Endothelial cell of umbilical vein (primary cell): ENCODE data around the gene TNRC6C. TPM values are rescaled to one million over a fixed set of nuclear protein-coding genes. Genes with fewer than 3 reads are reported as not detected.

Experiments used
- BruUV-seq: library from RNA; stranded (reverse); fragments of 400-500 nt; replicated peaks from 2 replicates; lab custom pipeline; 2021; lab: Mats Ljungman, UMichigan
- CTCF ChIA-PET: fragments of 300-600, 350-600 bp; sonication (Branson Sonifier 250); formaldehyde crosslinking; loops from one replicate; lab custom pipeline; 2021; ENCODE audit warnings: antibody characterized with exemption, inconsistent platforms; lab: Charles Lee
- POLR2A ChIA-PET: fragments of 300-600, 350-600 bp; sonication (Branson Sonifier 250); formaldehyde crosslinking; loops from one replicate; lab custom pipeline; 2021; ENCODE audit warnings: antibody characterized with exemption, inconsistent platforms; lab: Charles Lee
- DNase-seq: peaks from one replicate; pipeline ENCODE4 v3.0.0-alpha.2; 2011; ENCODE audit warnings: low read depth, low spot score
- FAIRE-seq: peaks from 2 replicates; lab custom pipeline; 2011; peaks lifted over from hg19 to GRCh38; lab: Jason Lieb, UNC
- H2AFZ ChIP-seq: 2 replicates; pipeline ENCODE4 v1.6.0; 2012; ENCODE audit warnings: low read depth, low read length, control low read depth, inconsistent platforms
- H3K27ac ChIP-seq: 2 replicates; pipeline ENCODE4 v1.5.1; 2011; ENCODE audit warnings: low read depth, mild to moderate bottlenecking, control low read depth, low read length, moderate library complexity; ENCODE audit not compliant: insufficient read depth
- H3K27me3 ChIP-seq, 2 experiments: 2 replicates each; pipeline versions ENCODE4 v1.6.0 to v1.6.1; 2011; ENCODE audit warnings: low read length in 2 of 2, mixed read lengths in 1 of 2; ENCODE audit not compliant: control insufficient read depth in 2 of 2, insufficient read depth in 2 of 2
- H3K36me3 ChIP-seq, 2 experiments: 2 replicates in 1 of 2; 3 replicates in 1 of 2; pipeline ENCODE4 v1.5.1; 2011; ENCODE audit warnings: low read length in 2 of 2, mild to moderate bottlenecking in 1 of 2, moderate library complexity in 1 of 2; ENCODE audit not compliant: control insufficient read depth in 2 of 2, insufficient read depth in 2 of 2; ENCODE audit errors: extremely low read depth in 1 of 2
- H3K4me1 ChIP-seq: 3 replicates; pipeline ENCODE4 v1.5.1; 2011; ENCODE audit warnings: mild to moderate bottlenecking, low read length; ENCODE audit not compliant: control insufficient read depth, insufficient read depth; ENCODE audit errors: extremely low read depth
- H3K4me2 ChIP-seq: 2 replicates; pipeline ENCODE4 v1.6.1; 2011; ENCODE audit warnings: low read length, control low read depth, mixed read lengths; ENCODE audit not compliant: insufficient read depth
- H3K4me3 ChIP-seq, 3 experiments: fragments of 200-600 bp in 1 of 3; sonication (generic), shearing (Covaris generic) in 1 of 3; replicated peaks in 1 of 3; 2 replicates each; pipeline ENCODE4 v1.5.1; 2011 to 2016; ENCODE audit warnings: control low read depth in 3 of 3, low read length in 3 of 3, mild to moderate bottlenecking in 2 of 3, inconsistent platforms in 1 of 3, low read depth in 1 of 3, moderate library complexity in 1 of 3; ENCODE audit not compliant: insufficient read depth in 1 of 3
- H3K79me2 ChIP-seq: 2 replicates; pipeline ENCODE4 v1.6.0; 2012; ENCODE audit warnings: low read length, inconsistent platforms; ENCODE audit not compliant: control insufficient read depth, insufficient read depth
- H3K9ac ChIP-seq: replicated peaks from 2 replicates; pipeline ENCODE3; 2011; ENCODE audit warnings: low read length, control low read depth; ENCODE audit not compliant: insufficient read depth; ENCODE audit errors: extremely low read depth
- H3K9me1 ChIP-seq: replicated peaks from 3 replicates; pipeline ENCODE4 v1.6.0; 2011; ENCODE audit warnings: mild to moderate bottlenecking, low read length; ENCODE audit not compliant: control insufficient read depth, insufficient read depth; ENCODE audit errors: extremely low read depth
- H3K9me3 ChIP-seq: replicated peaks from 2 replicates; pipeline ENCODE4 v1.5.1; 2012; ENCODE audit warnings: low read length, inconsistent platforms; ENCODE audit not compliant: control insufficient read depth, insufficient read depth
- H4K20me1 ChIP-seq: replicated peaks from 2 replicates; pipeline ENCODE3; 2011; ENCODE audit warnings: mild to moderate bottlenecking, low read length; ENCODE audit not compliant: control insufficient read depth, insufficient read depth; ENCODE audit errors: extremely low read depth
- CTCF ChIP-seq, 2 donors: IDR thresholded peaks; 1 replicate in 1 of 2; 2 replicates in 1 of 2; pipeline ENCODE4 v1.5.1; 2011; ENCODE audit warnings: low read length in 2 of 2, mild to moderate bottlenecking in 2 of 2, moderate library complexity in 2 of 2, control low read depth in 1 of 2, inconsistent platforms in 1 of 2, low read depth in 1 of 2; ENCODE audit not compliant: insufficient read depth in 1 of 2; ENCODE audit errors: extremely low read depth in 1 of 2
- EZH2 ChIP-seq: IDR thresholded peaks from 2 replicates; pipeline ENCODE4 v1.6.1; 2012; ENCODE audit warnings: borderline replicate concordance, low read depth, mild to moderate bottlenecking, moderate library complexity, low read length, inconsistent platforms; ENCODE audit not compliant: severe bottlenecking
- FOS ChIP-seq: IDR thresholded peaks from 2 replicates; pipeline ENCODE4 v1.6.1; 2011; ENCODE audit warnings: mild to moderate bottlenecking, low read length, moderate library complexity, borderline replicate concordance; ENCODE audit not compliant: insufficient read depth
- GATA2 ChIP-seq: IDR thresholded peaks from 2 replicates; pipeline ENCODE4 v1.7.0; 2011; ENCODE audit warnings: low read depth, mild to moderate bottlenecking, moderate library complexity, mixed read lengths, low read length; ENCODE audit not compliant: insufficient read length, insufficient read depth
- JUN ChIP-seq: IDR thresholded peaks from 2 replicates; pipeline ENCODE4 v1.6.1; 2011; ENCODE audit warnings: borderline replicate concordance, low read depth; ENCODE audit not compliant: insufficient read length, insufficient read depth
- MYC ChIP-seq: IDR thresholded peaks from one replicate; pipeline ENCODE4 v1.6.1; 2011; ENCODE audit warnings: mild to moderate bottlenecking, low read depth, low read length
- POLR2A ChIP-seq: IDR thresholded peaks from 2 replicates; pipeline ENCODE4 v1.6.1; 2012; ENCODE audit warnings: low read depth, mild to moderate bottlenecking, control low read depth, low read length
- POLR2AphosphoS5 ChIP-seq: IDR thresholded peaks from 2 replicates; pipeline ENCODE4 v1.6.1; 2012; ENCODE audit warnings: low read depth, mild to moderate bottlenecking, control low read depth, low read length, moderate library complexity; ENCODE audit not compliant: insufficient read depth
- dilution Hi-C: fragments of 300-500 bp; cut with MboI; formaldehyde crosslinking; loops from one replicate; pipeline ENCODE4 v1.15.0; 2019; ENCODE audit warnings: low sequenced_read_pairs; ENCODE audit not compliant: extremely low pct_ligation_motif_present
- intact Hi-C: fragments of 100-400 bp; cut with micrococcal nuclease; formaldehyde crosslinking; loops from one replicate; pipeline ENCODE4 v1.10.0; 2022
- polyA plus RNA-seq, 4 experiments: library from polyadenylated mRNA; depleted of rRNA in 3 of 4; stranded (reverse) in 3 of 4; unstranded in 1 of 4; fragments of >200 nt; gene quantifications; 2 replicates each; pipeline versions ENCODE4 v1.2.1 to v1.2.3, GENCODE V29; 2011 to 2012; ENCODE audit warnings: missing spikeins in 1 of 4
- total RNA-seq: library from RNA; stranded (reverse); gene quantifications from 2 replicates; pipeline ENCODE4 v1.2.3, GENCODE V29; 2021
- TF ChIP-seq, protein P1 (sequence below): IDR thresholded peaks from 2 replicates; pipeline ENCODE4 v1.6.1; 2011; ENCODE audit not compliant: insufficient read depth, insufficient read length

The TNRC6C gene
- total and polyA plus RNA-seq, 2 donors (not counting 3 experiments of a cell fraction or from before 2014, with no cell fraction given) = 2.1 to 17.5 TPM

- CTCF ChIA-PET = interaction anchor here (0.7 to 5.3 kb wide), 43 partner anchors 10 to 519 kb away, joined by 3 to 116 read pairs (median 5); partner anchors contain the start of gene TNRC6C
Measured at GRCh38 chr17:78019976-78020716, 61.6 kb downstream of the TNRC6C start.

More at GRCh38 chr17:78019976-78020716, 61.6 kb downstream of the TNRC6C start:
- POLR2A ChIA-PET = interaction anchor here (1.5 kb wide), 1 partner anchor 62 kb away, joined by 8 read pairs; the partner anchor contains the start of gene TNRC6C
- no peak for DNase-seq
- H3K36me3 ChIP-seq = no peaks in the 10 kb centered on the region
- dilution Hi-C loops = no loop called here
- no peaks in the 10 kb centered on the region for H3K4me1 ChIP-seq
- no peak overlapping the region for H3K4me2 ChIP-seq
- H3K9ac ChIP-seq = no peak overlapping the region
- no peaks in the 10 kb centered on the region for H3K79me2 ChIP-seq
- no peak for FAIRE-seq
- H3K27me3 ChIP-seq = no peaks in the 10 kb centered on the region
- no peaks in the 10 kb centered on the region for H4K20me1 ChIP-seq
- no peaks in the 10 kb centered on the region for H3K9me1 ChIP-seq
- TF ChIP-seq POLR2AphosphoS5 (no peak), FOS (no peak), MYC (no peak), CTCF (IDR thresholded peaks at IDR 0.05; ENCODE audit: extremely low read depth in 1 of 2, insufficient read depth in 1 of 2, low read depth in 1 of 2, low read length in 2 of 2) (no peak), EZH2 (no peak), JUN (no peak), GATA2 (no peak), POLR2A (no peak)
- TF ChIP-seq, protein P1, sequence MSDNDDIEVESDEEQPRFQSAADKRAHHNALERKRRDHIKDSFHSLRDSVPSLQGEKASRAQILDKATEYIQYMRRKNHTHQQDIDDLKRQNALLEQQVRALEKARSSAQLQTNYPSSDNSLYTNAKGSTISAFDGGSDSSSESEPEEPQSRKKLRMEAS = no peak
- no peak overlapping the region for H3K4me3 ChIP-seq
- H2AFZ ChIP-seq = no peak overlapping the region
- BruUV-seq = no TSS peak
- no peaks in the 10 kb centered on the region for H3K9me3 ChIP-seq
- no peak overlapping the region for H3K27ac ChIP-seq
- intact Hi-C loops = loop anchor here (1.0 to 5.0 kb wide), 3 partner anchors 65 to 231 kb away; no protein-coding TSS in a partner anchor
